Measurements from ENCODE around the gene FAM240B.

Gene FAM240B

DNA sequence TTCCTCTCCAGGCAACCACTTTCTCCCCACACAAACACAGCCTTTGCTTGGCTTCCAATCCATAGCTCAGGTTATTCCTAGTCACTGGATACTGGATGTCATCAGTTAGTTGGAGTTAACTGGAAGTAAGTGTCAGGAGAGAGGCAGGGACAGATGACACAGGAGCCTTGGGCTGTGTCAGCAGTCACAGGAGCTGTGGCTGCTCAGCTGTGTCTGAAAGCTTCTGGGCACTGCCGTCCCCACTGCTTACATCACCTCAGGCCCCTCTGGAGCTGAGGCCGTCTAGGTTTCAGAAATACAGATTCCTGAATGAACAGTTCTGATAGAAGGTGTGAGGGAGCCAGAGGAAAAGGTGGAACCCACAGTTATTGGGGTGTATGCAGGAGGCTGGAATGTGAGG lies 17.3 kb upstream of the FAM240B start:
- Histone ChIP-seq H3K27ac (ENCODE audit: low read depth, low read length) (no peak overlapping the region), H3K4me3 (ENCODE audit: insufficient read depth, low read length, poor library complexity, severe bottlenecking) (no peak overlapping the region), H3K27me3 (ENCODE audit: low read length) (no peaks in the 10 kb centered on the region), H3K4me2 (ENCODE audit: low read depth, low read length, poor library complexity, severe bottlenecking) (no peak overlapping the region), H3K36me3 (ENCODE audit: low read length) (no peaks in the 10 kb centered on the region), H3K9ac (ENCODE audit: low read length) (no peak overlapping the region), H3K9me2 (replicated peaks; ENCODE audit: insufficient read depth, low read length) (no peaks in the 10 kb centered on the region), H4K20me1 (ENCODE audit: low read depth, low read length) (no peaks in the 10 kb centered on the region), H2AFZ (ENCODE audit: low read depth, low read length, severe bottlenecking) (no peak overlapping the region), H3K9me3 (ENCODE audit: insufficient read depth, low read length) (no peaks in the 10 kb centered on the region), H3F3A (ENCODE audit: insufficient read depth) (no peaks in the 10 kb centered on the region), H3K79me2 (ENCODE audit: insufficient read depth, low read length) (no peaks in the 10 kb centered on the region)
- TF ChIP-seq, protein P1, sequence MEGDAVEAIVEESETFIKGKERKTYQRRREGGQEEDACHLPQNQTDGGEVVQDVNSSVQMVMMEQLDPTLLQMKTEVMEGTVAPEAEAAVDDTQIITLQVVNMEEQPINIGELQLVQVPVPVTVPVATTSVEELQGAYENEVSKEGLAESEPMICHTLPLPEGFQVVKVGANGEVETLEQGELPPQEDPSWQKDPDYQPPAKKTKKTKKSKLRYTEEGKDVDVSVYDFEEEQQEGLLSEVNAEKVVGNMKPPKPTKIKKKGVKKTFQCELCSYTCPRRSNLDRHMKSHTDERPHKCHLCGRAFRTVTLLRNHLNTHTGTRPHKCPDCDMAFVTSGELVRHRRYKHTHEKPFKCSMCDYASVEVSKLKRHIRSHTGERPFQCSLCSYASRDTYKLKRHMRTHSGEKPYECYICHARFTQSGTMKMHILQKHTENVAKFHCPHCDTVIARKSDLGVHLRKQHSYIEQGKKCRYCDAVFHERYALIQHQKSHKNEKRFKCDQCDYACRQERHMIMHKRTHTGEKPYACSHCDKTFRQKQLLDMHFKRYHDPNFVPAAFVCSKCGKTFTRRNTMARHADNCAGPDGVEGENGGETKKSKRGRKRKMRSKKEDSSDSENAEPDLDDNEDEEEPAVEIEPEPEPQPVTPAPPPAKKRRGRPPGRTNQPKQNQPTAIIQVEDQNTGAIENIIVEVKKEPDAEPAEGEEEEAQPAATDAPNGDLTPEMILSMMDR (IDR thresholded peaks at IDR 0.05; ENCODE audit: insufficient read depth, low read length, poor library complexity, severe bottlenecking) = no peak
- no peak for TF ChIP-seq EZH2phosphoT487 (conservative IDR thresholded peaks at IDR 0.05; ENCODE audit: low read length)

DNA sequence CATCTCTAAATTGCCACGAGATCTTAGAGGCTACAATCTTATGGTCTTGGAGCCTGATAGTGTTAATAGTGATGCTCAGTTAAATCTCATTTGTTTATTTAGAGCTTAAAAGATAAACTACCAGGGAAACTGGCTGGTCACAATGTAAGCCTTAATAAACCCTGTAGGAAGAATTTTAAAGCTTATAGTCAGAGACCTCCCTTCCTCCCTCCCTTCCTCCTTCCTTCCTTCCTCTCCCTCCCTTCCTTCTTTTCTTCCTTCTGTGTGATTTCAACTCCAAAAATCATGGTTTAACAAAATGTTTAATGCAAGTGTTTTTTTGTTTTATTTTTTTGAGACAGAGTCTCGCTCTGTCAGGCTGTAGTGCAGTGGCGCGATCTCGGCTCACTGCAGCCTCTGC lies 14.9 kb upstream of the FAM240B start:
- Histone ChIP-seq H3K4me2 (ENCODE audit: low read depth, low read length, poor library complexity, severe bottlenecking) (no peak overlapping the region), H3K79me2 (ENCODE audit: insufficient read depth, low read length) (no peaks in the 10 kb centered on the region), H3K4me3 (ENCODE audit: insufficient read depth, low read length, poor library complexity, severe bottlenecking) (no peak overlapping the region), H3K36me3 (ENCODE audit: low read length) (no peaks in the 10 kb centered on the region), H4K20me1 (ENCODE audit: low read depth, low read length) (no peaks in the 10 kb centered on the region), H3K9me3 (ENCODE audit: insufficient read depth, low read length) (no peaks in the 10 kb centered on the region), H3K9me2 (replicated peaks; ENCODE audit: insufficient read depth, low read length) (no peaks in the 10 kb centered on the region), H3K27ac (ENCODE audit: low read depth, low read length) (no peak overlapping the region), H3K27me3 (ENCODE audit: low read length) (no peaks in the 10 kb centered on the region), H3F3A (ENCODE audit: insufficient read depth) (no peaks in the 10 kb centered on the region), H2AFZ (ENCODE audit: low read depth, low read length, severe bottlenecking) (no peak overlapping the region), H3K9ac (ENCODE audit: low read length) (no peak overlapping the region)
- no peak for TF ChIP-seq EZH2phosphoT487 (conservative IDR thresholded peaks at IDR 0.05; ENCODE audit: low read length)
- TF ChIP-seq, protein P1 (IDR thresholded peaks at IDR 0.05; ENCODE audit: insufficient read depth, low read length, poor library complexity, severe bottlenecking) = no peak

DNA sequence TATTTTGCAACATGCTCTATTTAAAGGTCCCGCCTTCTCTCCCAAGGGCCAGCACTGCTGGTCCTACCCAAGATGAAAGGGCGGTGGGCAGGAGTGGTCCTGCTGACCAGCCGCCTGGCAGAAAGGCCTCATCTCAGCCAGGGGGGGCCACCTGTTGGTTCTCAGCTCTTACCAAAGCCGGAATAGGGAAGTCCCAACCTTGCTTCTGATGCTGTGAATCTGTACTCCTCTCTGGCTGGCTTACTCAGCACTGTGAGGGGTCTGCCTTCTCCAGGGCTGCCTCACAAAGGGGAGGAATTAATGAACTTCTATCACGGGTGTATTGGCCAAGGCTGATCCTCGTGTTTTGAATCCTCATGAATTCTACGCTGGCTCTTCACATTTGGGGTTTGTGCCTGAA lies 13.6 kb upstream of the FAM240B start:
- H3K36me3 ChIP-seq (ENCODE audit: low read length) = no peaks in the 10 kb centered on the region
- no peaks in the 10 kb centered on the region for H3K27me3 ChIP-seq (ENCODE audit: low read length)
- H3K9me2 ChIP-seq (replicated peaks; ENCODE audit: insufficient read depth, low read length) = no peaks in the 10 kb centered on the region
- H4K20me1 ChIP-seq (ENCODE audit: low read depth, low read length) = no peaks in the 10 kb centered on the region
- no peak overlapping the region for H3K4me2 ChIP-seq (ENCODE audit: low read depth, low read length, poor library complexity, severe bottlenecking)
- no peak for TF ChIP-seq EZH2phosphoT487 (conservative IDR thresholded peaks at IDR 0.05; ENCODE audit: low read length)
- TF ChIP-seq, protein P1 (IDR thresholded peaks at IDR 0.05; ENCODE audit: insufficient read depth, low read length, poor library complexity, severe bottlenecking) = no peak
- H3K27ac ChIP-seq (ENCODE audit: low read depth, low read length) = no peak overlapping the region
- H3K79me2 ChIP-seq (ENCODE audit: insufficient read depth, low read length) = no peaks in the 10 kb centered on the region
- no peaks in the 10 kb centered on the region for H3F3A ChIP-seq (ENCODE audit: insufficient read depth)
- H2AFZ ChIP-seq (ENCODE audit: low read depth, low read length, severe bottlenecking) = no peak overlapping the region
- no peak overlapping the region for H3K9ac ChIP-seq (ENCODE audit: low read length)
- H3K4me3 ChIP-seq (ENCODE audit: insufficient read depth, low read length, poor library complexity, severe bottlenecking) = no peak overlapping the region
- H3K9me3 ChIP-seq (ENCODE audit: insufficient read depth, low read length) = no peaks in the 10 kb centered on the region
